GM23248 (cell line): ENCODE measurements around the gene CIPC. TPM values are rescaled to one million over a fixed set of nuclear protein-coding genes. Genes with fewer than 3 reads are reported as not detected.

ENCODE experiments used
- DNase-seq: peaks from one replicate; pipeline ENCODE4 v3.0.0-alpha.2; 2015
- H2AFZ ChIP-seq: fragments of 200-600 bp; sonication (generic); 2 replicates; pipeline ENCODE4 v1.6.1; 2016; ENCODE audit warnings: antibody characterized with exemption
- H3F3A ChIP-seq: fragments of 200-600 bp; sonication (generic); 2 replicates; pipeline ENCODE4 v1.6.1; 2016; ENCODE audit warnings: mild to moderate bottlenecking, antibody characterized with exemption, mixed run types; ENCODE audit not compliant: insufficient read depth
- H3K27ac ChIP-seq: fragments of 200-600 bp; sonication (generic); 2 replicates; pipeline ENCODE4 v1.5.1; 2016; ENCODE audit warnings: mild to moderate bottlenecking
- H3K27me3 ChIP-seq: fragments of 200-600 bp; sonication (generic); replicated peaks from 2 replicates; pipeline ENCODE4 v1.6.1; 2016; ENCODE audit warnings: mild to moderate bottlenecking; ENCODE audit not compliant: insufficient read depth
- H3K36me3 ChIP-seq: fragments of 200-600 bp; sonication (generic); 2 replicates; pipeline ENCODE4 v1.6.1; 2016; ENCODE audit warnings: low read depth, mild to moderate bottlenecking
- H3K4me1 ChIP-seq: fragments of 200-600 bp; sonication (generic); 2 replicates; pipeline ENCODE4 v1.6.1; 2016; ENCODE audit warnings: mild to moderate bottlenecking; ENCODE audit not compliant: insufficient read depth
- H3K4me2 ChIP-seq: fragments of 200-600 bp; sonication (generic); one replicate; pipeline ENCODE4 v1.6.1; 2016; ENCODE audit warnings: mild to moderate bottlenecking; ENCODE audit not compliant: unreplicated experiment
- H3K4me3 ChIP-seq: fragments of 200-600 bp; sonication (generic); 2 replicates; pipeline ENCODE4 v1.5.1; 2016; ENCODE audit warnings: mild to moderate bottlenecking
- H3K79me2 ChIP-seq: fragments of 200-600 bp; sonication (generic); 2 replicates; pipeline ENCODE4 v1.6.1; 2016; ENCODE audit warnings: mild to moderate bottlenecking; ENCODE audit not compliant: insufficient read depth
- H3K9ac ChIP-seq: fragments of 200-600 bp; sonication (generic); 2 replicates; pipeline ENCODE4 v1.6.1; 2016; ENCODE audit warnings: mild to moderate bottlenecking
- H3K9me2 ChIP-seq: fragments of 200-600 bp; sonication (generic); 2 replicates; pipeline ENCODE4 v1.6.1; 2016; ENCODE audit warnings: mixed run types, mild to moderate bottlenecking, moderate library complexity; ENCODE audit not compliant: insufficient read depth
- H3K9me3 ChIP-seq: fragments of 200-600 bp; sonication (generic); one replicate; pipeline ENCODE4 v1.6.1; 2017; ENCODE audit warnings: low read depth
- H4K20me1 ChIP-seq: fragments of 200-600 bp; sonication (generic); 2 replicates; pipeline ENCODE4 v1.6.0; 2016; ENCODE audit not compliant: insufficient read depth
- EZH2 ChIP-seq: fragments of 200-600 bp; sonication (generic); IDR thresholded peaks from 2 replicates; pipeline ENCODE4 v1.6.1; 2018; ENCODE audit warnings: antibody characterized with exemption, mild to moderate bottlenecking; ENCODE audit not compliant: insufficient read depth, poor library complexity, severe bottlenecking
- EZH2phosphoT487 ChIP-seq: fragments of 200-600 bp; sonication (generic); IDR thresholded peaks from 2 replicates; pipeline ENCODE4 v1.6.1; 2018; ENCODE audit warnings: antibody characterized with exemption, moderate library complexity, mild to moderate bottlenecking, low read depth; ENCODE audit not compliant: insufficient read depth
- WGBS, 2 experiments: methylation state at CpG; one replicate each; pipeline ENCODE4 v1.1.6; 2015 to 2017; ENCODE audit warnings: low lambda C conversion rate in 2 of 2, low coverage in 1 of 2; ENCODE audit errors: missing lambda C conversion rate in 2 of 2; 5-methylcytosine and 5-hydroxymethylcytosine counted together
- in situ Hi-C: fragments of 300-500 bp; cut with MboI; formaldehyde crosslinking; loops from 2 replicates; pipeline ENCODE4 v1.15.0; 2020
- polyA plus RNA-seq: library from polyadenylated mRNA; unstranded; fragments of >200 nt; fragmentation: Nextera tagmentation; extraction: Ambion mirVana; gene quantifications from 2 replicates; pipeline ENCODE4 v1.2.1, GENCODE V29; 2016
- total RNA-seq: library from RNA; depleted of rRNA; stranded (reverse); fragments of >200 nt; shearing (Covaris generic); gene quantifications from 2 replicates; pipeline ENCODE4 v1.2.3, GENCODE V29; 2014

The CIPC gene
- total and polyA plus RNA-seq, 2 experiments from 2014 or later: 5.5 to 10.8 TPM

DNA sequence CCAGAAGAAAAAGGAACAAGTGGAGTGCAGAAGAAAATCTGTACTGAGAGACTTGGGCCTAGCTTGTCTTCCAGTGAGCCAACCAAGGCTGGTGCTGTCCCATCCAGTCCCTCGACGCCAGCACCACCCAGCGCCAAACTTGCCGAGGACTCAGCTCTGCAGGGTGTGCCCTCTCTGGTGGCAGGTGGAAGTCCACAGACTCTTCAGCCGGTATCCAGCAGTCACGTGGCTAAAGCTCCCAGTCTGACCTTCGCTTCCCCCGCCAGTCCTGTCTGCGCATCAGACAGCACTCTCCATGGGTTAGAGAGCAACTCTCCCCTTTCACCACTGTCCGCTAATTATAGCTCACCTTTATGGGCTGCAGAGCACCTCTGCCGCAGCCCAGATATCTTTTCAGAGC lies 15.6 kb downstream of the CIPC start:
- H3K79me2 ChIP-seq: no peaks in the 10 kb centered on the region
- no peak overlapping the region for H2AFZ ChIP-seq
- TF ChIP-seq EZH2 (no peak), EZH2phosphoT487 (no peak)
- no peaks in the 10 kb centered on the region for H3K4me1 ChIP-seq
- H3K9me2 ChIP-seq: no peaks in the 10 kb centered on the region
- DNase-seq: no peak
- H3K9me3 ChIP-seq: no peaks in the 10 kb centered on the region
- H3F3A ChIP-seq: no peaks in the 10 kb centered on the region
- in situ Hi-C loops: no loop called here
- H3K4me3 ChIP-seq: no peak overlapping the region
- H3K36me3 ChIP-seq: peaks cover 9% of the 10 kb centered on the region; the same call in 1 of the 2 replicates
- H3K27ac ChIP-seq: no peak overlapping the region
- no peak overlapping the region for H3K9ac ChIP-seq
- H3K27me3 ChIP-seq: no peaks in the 10 kb centered on the region
- H4K20me1 ChIP-seq: no peaks in the 10 kb centered on the region
- WGBS, 2 experiments: 94% methylated on average over 11 of the region's 11 CpGs
- no peak overlapping the region for H3K4me2 ChIP-seq

DNA sequence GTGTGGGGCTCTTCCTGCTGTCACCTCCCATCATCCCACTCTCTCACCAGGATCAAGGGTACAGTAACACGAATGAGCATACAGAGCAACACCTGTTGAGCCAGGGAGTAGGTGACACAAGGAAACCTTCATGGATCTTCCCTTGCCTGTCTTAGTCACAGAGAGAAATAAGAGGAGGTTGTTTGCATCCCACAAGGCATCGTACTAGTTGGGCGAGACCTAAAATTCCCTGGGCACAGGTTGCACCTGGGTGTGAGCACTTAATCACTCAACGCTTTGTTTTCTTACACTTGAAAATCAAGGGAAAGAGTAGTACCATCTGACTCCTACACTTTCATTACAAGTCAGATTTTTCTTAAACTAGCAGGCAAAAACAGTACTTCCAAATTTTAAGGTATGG lies 16.6 kb downstream of the CIPC start:
- Histone ChIP-seq H3K27ac (no peak overlapping the region), H3F3A (no peaks in the 10 kb centered on the region), H3K27me3 (no peaks in the 10 kb centered on the region), H4K20me1 (no peaks in the 10 kb centered on the region), H3K4me3 (no peak overlapping the region), H2AFZ (no peak overlapping the region), H3K9ac (no peak overlapping the region), H3K9me3 (no peaks in the 10 kb centered on the region), H3K9me2 (no peaks in the 10 kb centered on the region), H3K4me1 (no peaks in the 10 kb centered on the region), H3K36me3 (0 out of 2 replicates have a peak, but pooled peaks cover 9% of the 10 kb centered on the region), H3K79me2 (no peaks in the 10 kb centered on the region), H3K4me2 (no peak overlapping the region)
- in situ Hi-C loops: no loop called here
- no peak for TF ChIP-seq EZH2
- no peak for DNase-seq
- 96 to 98% methylated on average over 4 of the region's 4 CpGs for WGBS, 2 experiments

DNA sequence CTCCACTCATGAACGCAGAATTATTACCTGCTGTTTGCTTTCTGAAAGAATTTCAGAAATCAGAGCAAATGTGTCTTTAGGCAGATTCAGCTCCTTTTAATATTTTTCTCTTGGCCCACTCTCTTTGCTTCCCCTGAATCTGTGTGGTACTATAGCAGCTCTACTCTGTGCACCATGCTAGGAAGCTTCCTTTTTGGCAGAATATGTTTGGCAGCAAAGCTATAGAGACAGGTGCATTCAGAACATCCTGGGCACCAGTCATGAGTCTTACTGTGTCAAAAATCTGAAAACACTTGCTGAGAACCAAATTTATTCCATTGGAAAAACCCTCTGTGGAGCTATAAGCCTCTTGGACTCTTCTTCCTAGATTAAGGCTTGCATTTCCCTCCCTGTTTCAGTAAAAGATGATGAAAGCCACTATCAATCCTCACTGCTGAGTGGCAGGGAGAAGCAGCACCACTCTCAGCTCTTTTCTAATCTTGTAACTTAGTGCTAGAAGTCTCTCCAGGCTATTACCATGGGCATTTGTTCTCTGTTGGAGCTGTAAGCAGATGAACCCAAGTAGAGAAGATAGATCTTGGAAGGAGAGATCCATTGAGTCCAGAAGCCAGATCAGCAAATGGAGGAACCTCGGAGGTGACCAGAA lies 18.2 kb downstream of the CIPC start:
- in situ Hi-C loops: no loop called here
- Histone ChIP-seq H3K27me3 (no peaks in the 10 kb centered on the region), H3K4me3 (no peak overlapping the region), H3K9me3 (no peaks in the 10 kb centered on the region), H3K4me1 (no peaks in the 10 kb centered on the region), H2AFZ (no peak overlapping the region), H3K27ac (no peak overlapping the region), H3K79me2 (no peaks in the 10 kb centered on the region), H3K9me2 (no peaks in the 10 kb centered on the region), H3K4me2 (no peak overlapping the region), H3K36me3 (0 out of 2 replicates have a peak, but pooled peaks cover 9% of the 10 kb centered on the region), H3F3A (no peaks in the 10 kb centered on the region), H3K9ac (no peak overlapping the region), H4K20me1 (no peaks in the 10 kb centered on the region)
- TF ChIP-seq EZH2: no peak
- DNase-seq: no peak
- 93 to 99% methylated on average over 2 of the region's 2 CpGs for WGBS, 2 experiments

DNA sequence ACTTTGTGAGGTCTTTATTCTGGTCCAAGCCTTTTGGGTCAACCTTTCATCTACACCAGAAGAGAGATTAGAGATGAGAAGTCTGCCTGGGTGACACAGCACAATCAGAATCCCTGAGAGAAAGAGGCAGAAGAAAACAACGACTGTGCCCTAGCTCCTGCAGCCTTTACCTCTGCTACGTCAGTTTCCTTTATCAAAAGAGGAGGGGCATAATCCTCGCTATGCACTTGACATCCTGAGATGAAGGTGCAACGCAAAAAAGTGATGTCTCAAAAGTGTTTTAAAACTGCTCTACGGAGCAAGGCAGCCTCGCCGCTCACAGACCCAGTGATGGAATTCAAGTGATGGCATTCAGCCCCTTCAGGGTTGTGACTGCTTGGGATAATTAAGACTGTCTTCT lies 21.8 kb downstream of the CIPC start:
- no peaks in the 10 kb centered on the region for H3F3A ChIP-seq
- H3K9ac ChIP-seq: no peak overlapping the region
- no peak overlapping the region for H3K27ac ChIP-seq
- no peak for DNase-seq
- no peak overlapping the region for H2AFZ ChIP-seq
- H3K4me2 ChIP-seq: no peak overlapping the region
- H3K9me3 ChIP-seq: no peaks in the 10 kb centered on the region
- 93 to 98% methylated on average over 7 of the region's 7 CpGs for WGBS, 2 experiments
- in situ Hi-C loops: no loop called here
- no peaks in the 10 kb centered on the region for H3K9me2 ChIP-seq
- 0 out of 2 replicates have a peak, but pooled peaks cover 1% of the 10 kb centered on the region for H3K36me3 ChIP-seq
- H4K20me1 ChIP-seq: no peaks in the 10 kb centered on the region
- H3K4me1 ChIP-seq: no peaks in the 10 kb centered on the region
- H3K79me2 ChIP-seq: no peaks in the 10 kb centered on the region
- H3K4me3 ChIP-seq: no peak overlapping the region
- H3K27me3 ChIP-seq: peaks cover 5% of the 10 kb centered on the region; the same call in 1 of the 2 replicates
- TF ChIP-seq EZH2 (no peak), EZH2phosphoT487 (no peak)
